BJ (cell line): ENCODE data around the gene PCDHGA8. TPM values are rescaled to one million over a fixed set of nuclear protein-coding genes. Genes with fewer than 3 reads are reported as not detected.
"Not testable (repeated sequence)": the region's sequence is repeated elsewhere in the genome, so short reads cannot be mapped to it uniquely, and the experiment has no call there.

Source experiments
- CTCF ChIA-PET: fragments of 350-600 bp; formaldehyde crosslinking; extraction: SDS; loops from one replicate; lab custom pipeline; 2021; ENCODE audit warnings: antibody characterized with exemption, inconsistent platforms; lab: Yijun Ruan, JAX
- POLR2A ChIA-PET: fragments of 300-600 bp; sonication (Branson Sonifier 250); formaldehyde crosslinking; extraction: SDS; loops from one replicate; lab custom pipeline; 2021; ENCODE audit warnings: antibody characterized with exemption; lab: Charles Lee
- DNase-seq: peaks from one replicate; pipeline ENCODE4 v3.0.0-alpha.2; 2011; ENCODE audit warnings: low read depth
- H3K27me3 ChIP-seq: 2 replicates; pipeline ENCODE4 v1.6.0; 2011; ENCODE audit warnings: low read length; ENCODE audit not compliant: control insufficient read depth, insufficient read depth
- H3K36me3 ChIP-seq: 2 replicates; pipeline ENCODE4 v1.5.1; 2011; ENCODE audit warnings: low read length; ENCODE audit not compliant: control insufficient read depth, insufficient read depth
- H3K4me3 ChIP-seq: 2 replicates; pipeline ENCODE4 v1.5.1; 2011; ENCODE audit warnings: low read depth, mild to moderate bottlenecking, control low read depth, low read length
- polyA plus RNA-seq: library from polyadenylated mRNA; depleted of rRNA; stranded (reverse); fragments of >200 nt; gene quantifications from 2 replicates; pipeline ENCODE4 v1.2.3, GENCODE V29; 2011
- TF ChIP-seq, protein P1 (sequence below): IDR thresholded peaks from 2 replicates; pipeline ENCODE4 v1.5.1; 2011; ENCODE audit warnings: low read depth, mild to moderate bottlenecking, control low read depth, inconsistent platforms, low read length, moderate library complexity; ENCODE audit not compliant: insufficient read depth

The PCDHGA8 gene
- polyA plus RNA-seq, 1 experiment = 0.77 TPM

DNA sequence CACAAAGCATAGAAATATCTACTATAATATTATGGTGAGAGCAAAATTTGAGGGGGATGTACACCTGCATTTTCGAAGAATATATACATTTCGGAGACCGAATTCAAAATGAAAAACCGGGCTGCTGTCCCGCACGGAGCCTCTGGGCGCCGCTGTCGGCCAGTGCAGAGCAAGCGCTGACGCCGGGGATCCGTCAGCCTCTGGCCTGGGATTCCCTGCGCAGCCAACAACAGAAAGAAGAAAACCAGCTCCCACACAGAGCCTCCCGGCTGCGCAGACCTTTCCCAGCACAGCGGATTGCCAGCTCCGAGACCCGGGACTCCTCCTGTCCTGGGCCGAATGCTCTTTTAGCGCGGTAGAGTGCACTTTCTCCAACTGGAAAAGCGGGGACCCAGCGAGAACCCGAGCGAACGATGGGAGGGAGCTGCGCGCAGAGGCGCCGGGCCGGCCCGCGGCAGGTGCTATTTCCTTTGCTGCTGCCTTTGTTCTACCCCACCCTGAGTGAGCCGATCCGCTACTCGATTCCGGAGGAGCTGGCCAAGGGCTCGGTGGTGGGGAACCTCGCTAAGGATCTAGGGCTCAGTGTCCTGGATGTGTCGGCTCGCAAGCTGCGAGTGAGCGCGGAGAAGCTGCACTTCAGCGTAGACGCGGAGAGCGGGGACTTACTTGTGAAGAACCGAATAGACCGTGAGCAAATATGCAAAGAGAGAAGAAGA is 15.5 kb downstream of the PCDHGA8 start, which contains the start of gene PCDHGB6:
PCDHGB6 (plus strand) TSS at position 232 of the 716 bp plus-strand sequence; CDS start at position 414, 182 bp downstream.
- H3K27me3 ChIP-seq, H3K36me3 ChIP-seq, POLR2A ChIA-PET, DNase-seq: not testable (repeated sequence)
- TF ChIP-seq, protein P1, sequence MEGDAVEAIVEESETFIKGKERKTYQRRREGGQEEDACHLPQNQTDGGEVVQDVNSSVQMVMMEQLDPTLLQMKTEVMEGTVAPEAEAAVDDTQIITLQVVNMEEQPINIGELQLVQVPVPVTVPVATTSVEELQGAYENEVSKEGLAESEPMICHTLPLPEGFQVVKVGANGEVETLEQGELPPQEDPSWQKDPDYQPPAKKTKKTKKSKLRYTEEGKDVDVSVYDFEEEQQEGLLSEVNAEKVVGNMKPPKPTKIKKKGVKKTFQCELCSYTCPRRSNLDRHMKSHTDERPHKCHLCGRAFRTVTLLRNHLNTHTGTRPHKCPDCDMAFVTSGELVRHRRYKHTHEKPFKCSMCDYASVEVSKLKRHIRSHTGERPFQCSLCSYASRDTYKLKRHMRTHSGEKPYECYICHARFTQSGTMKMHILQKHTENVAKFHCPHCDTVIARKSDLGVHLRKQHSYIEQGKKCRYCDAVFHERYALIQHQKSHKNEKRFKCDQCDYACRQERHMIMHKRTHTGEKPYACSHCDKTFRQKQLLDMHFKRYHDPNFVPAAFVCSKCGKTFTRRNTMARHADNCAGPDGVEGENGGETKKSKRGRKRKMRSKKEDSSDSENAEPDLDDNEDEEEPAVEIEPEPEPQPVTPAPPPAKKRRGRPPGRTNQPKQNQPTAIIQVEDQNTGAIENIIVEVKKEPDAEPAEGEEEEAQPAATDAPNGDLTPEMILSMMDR = peak; percentile 61
- peak within 1 kb of the TSS; percentile 26 for H3K4me3 ChIP-seq
- CTCF ChIA-PET = interaction anchor here (0.6 to 2.1 kb wide), 13 partner anchors 9 to 161 kb away, joined by 3 to 11 read pairs (median 4); partner anchors contain the start of genes PCDHGA11, PCDHGA2, PCDHGA6 and PCDHGB3

DNA sequence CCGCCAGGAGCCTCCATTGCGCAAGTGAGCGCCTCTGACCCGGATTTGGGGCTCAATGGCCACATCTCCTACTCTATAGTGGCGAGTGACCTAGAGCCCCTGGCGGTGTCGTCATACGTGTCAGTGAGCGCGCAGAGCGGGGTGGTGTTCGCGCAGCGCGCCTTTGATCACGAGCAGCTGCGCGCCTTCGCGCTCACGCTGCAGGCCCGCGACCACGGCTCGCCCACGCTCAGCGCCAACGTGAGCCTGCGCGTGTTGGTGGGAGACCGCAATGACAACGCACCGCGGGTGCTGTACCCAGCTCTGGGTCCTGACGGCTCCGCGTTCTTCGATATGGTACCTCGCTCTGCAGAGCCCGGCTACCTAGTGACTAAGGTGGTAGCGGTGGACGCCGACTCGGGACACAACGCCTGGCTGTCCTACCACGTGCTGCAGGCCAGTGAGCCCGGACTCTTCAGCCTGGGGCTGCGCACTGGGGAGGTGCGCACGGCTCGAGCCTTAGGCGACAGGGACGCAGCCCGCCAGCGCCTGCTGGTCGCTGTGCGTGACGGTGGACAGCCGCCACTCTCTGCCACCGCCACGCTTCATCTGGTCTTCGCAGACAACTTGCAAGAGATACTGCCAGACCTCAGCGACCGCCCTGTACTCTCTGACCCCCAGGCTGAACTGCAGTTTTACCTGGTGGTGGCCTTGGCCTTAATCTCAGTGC is 17.3 kb downstream of the PCDHGA8 start:
- ChIA-PET CTCF (interaction anchor here (4.3 kb wide), 1 partner anchor 149 kb away, joined by 73 read pairs; no protein-coding TSS in a partner anchor), POLR2A (no interaction called here)
- DNase-seq = no peak
- H3K27me3 ChIP-seq = no peaks in the 10 kb centered on the region
- H3K4me3 ChIP-seq = no peak overlapping the region
- no peaks in the 10 kb centered on the region; the same call in 1 of the 2 replicates for H3K36me3 ChIP-seq
- TF ChIP-seq, protein P1 = no peak

DNA sequence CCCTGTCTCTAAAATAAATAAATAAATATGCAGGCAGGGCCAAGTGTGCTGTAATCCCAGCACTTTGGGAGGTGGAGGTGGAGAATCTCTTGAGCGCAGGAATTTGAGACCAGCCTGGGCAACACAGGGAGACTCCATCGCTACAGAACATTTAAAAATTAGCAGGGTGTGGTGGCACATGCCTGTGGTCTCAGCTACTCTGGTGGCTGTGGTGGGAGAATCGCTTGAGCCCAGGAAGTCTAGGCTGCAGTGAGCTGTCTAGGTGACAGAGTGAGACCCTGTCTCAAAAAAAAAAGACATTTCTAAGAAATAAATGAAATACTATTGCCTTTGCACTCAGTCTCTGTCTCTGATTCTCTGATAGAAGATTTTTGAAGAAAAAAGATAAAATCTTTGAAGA is 19.1 kb downstream of the PCDHGA8 start:
- TF ChIP-seq, protein P1 = no peak
- DNase-seq = no peak
- CTCF ChIA-PET = interaction anchor here (2.1 to 4.3 kb wide), 3 partner anchors 20 to 147 kb away, joined by 6 to 73 read pairs (median 19); partner anchors contain the start of gene PCDHGA8
- no peaks in the 10 kb centered on the region; the same call in 1 of the 2 replicates for H3K36me3 ChIP-seq
- H3K4me3 ChIP-seq = no peak overlapping the region
- POLR2A ChIA-PET = no interaction called here
- H3K27me3 ChIP-seq = no peaks in the 10 kb centered on the region

DNA sequence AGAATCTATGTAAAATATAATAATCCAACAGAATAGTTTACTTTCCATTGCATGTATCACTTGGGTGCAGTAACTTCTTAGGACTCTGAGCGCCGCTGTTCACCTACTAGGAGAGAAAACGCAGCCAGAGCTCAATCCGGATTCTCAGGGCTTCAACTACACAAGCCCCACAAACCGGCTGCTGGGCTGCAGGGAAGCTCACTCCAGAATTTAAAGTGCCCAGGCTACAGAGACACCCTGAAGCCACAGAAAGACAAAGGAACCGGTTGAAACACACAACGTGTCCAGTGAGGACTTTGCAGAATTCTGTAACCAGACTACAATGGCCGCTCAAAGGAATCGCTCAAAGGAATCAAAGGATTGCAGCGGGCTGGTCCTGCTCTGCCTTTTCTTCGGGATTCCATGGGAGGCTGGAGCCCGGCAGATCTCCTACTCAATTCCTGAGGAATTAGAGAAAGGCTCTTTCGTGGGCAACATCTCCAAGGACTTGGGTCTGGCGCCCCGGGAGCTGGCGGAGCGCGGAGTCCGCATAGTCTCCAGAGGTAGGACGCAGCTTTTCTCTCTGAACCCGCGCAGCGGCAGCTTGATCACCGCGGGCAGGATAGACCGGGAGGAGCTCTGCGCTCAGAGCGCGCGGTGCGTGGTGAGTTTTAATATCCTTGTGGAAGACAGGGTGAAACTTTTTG is 20.6 kb downstream of the PCDHGA8 start, which contains the start of gene PCDHGA10:
PCDHGA10 (plus strand) TSS at position 134 of the 686 bp plus-strand sequence; CDS start at position 323, 189 bp downstream.
- TF ChIP-seq, protein P1 = peak; percentile 67
- CTCF ChIA-PET = interaction anchor here (0.6 to 4.3 kb wide), 29 partner anchors 8 to 190 kb away, joined by 3 to 73 read pairs (median 4); partner anchors contain the start of genes PCDHB14, PCDHGA1, PCDHGA11 and PCDHGA2
- no peaks in the 10 kb centered on the region for H3K36me3 ChIP-seq
- no peak for DNase-seq
- no peaks in the 10 kb centered on the region for H3K27me3 ChIP-seq
- POLR2A ChIA-PET = no interaction called here
- H3K4me3 ChIP-seq = peak within 1 kb of the TSS; percentile 33
